ENCODE measurements around the gene PCDH17. TPM values are rescaled to one million over a fixed set of nuclear protein-coding genes. Genes with fewer than 3 reads are reported as not detected.

Gene PCDH17
- total and polyA plus RNA-seq, 9 of the 15 experiments (the other 6 are each of a cell fraction or from before 2014, with no cell fraction given) = not detected

GRCh38 chr13:57739089-57739488 is 107.5 kb downstream of the PCDH17 start (continued):
- TF ChIP-seq PHF8 (IDR thresholded peaks at IDR 0.05; ENCODE audit: borderline replicate concordance, low read length) (no peak), BRF2 (IDR thresholded peaks at IDR 0.05; ENCODE audit: borderline replicate concordance, insufficient read depth, insufficient read length) (no peak), ETV5 (CRISPR knock-in tag; IDR thresholded peaks at IDR 0.05; ENCODE audit: low read depth) (no peak), ZBTB7A (IDR thresholded peaks at IDR 0.05; ENCODE audit: borderline replicate concordance, control insufficient read depth, low read depth, low read length) (no peak), SRSF7 (optimal IDR thresholded peaks at IDR 0.05; ENCODE audit: low read depth, low read length) (no peak)

- intact Hi-C loops (cut with micrococcal nuclease) = no loop called here
- no peaks in the 10 kb centered on the region for H3K9me1 ChIP-seq (ENCODE audit: control insufficient read depth, insufficient read depth, low read length)
- POLR2A ChIA-PET = no interaction called here
- no peaks in the 10 kb centered on the region for H3K9me3 ChIP-seq (replicated peaks; ENCODE audit: control insufficient read depth, insufficient read depth, low read depth, low read length)
- no peaks in the 10 kb centered on the region for H3K79me2 ChIP-seq (ENCODE audit: control insufficient read depth, insufficient read depth, low read length)
- no peaks in the 10 kb centered on the region for H4K20me1 ChIP-seq (replicated peaks; ENCODE audit: control insufficient read depth, insufficient read depth, low read length)
- H3K9ac ChIP-seq (ENCODE audit: insufficient read depth in 1 of 2, low read depth in 2 of 2, low read length in 2 of 2) = no peak overlapping the region
- DNase-seq (ENCODE audit: extremely low read depth in 1 of 4, low spot score in 3 of 4) (no peak), ATAC-seq (no peak), FAIRE-seq (no peak)
- in situ Hi-C loops (cut with MboI) = no loop called here
- BruUV-seq (replicated peaks) = no TSS peak
- WGBS (ENCODE audit: insufficient coverage, low coverage, missing lambda C conversion rate) = 0% methylated on average over 3 of the region's 4 CpGs
- no peaks in the 10 kb centered on the region for H3K36me3 ChIP-seq (ENCODE audit: control insufficient read depth, insufficient read depth, low read length)
- H2AFZ ChIP-seq (ENCODE audit: low read depth, low read length) = no peak overlapping the region
- H3K4me3 ChIP-seq = no peak overlapping the region
- H3K4me2 ChIP-seq (ENCODE audit: insufficient read depth, low read length) = no peak overlapping the region
- CTCF ChIA-PET (ENCODE audit: low intra/inter-chr PET ratio) = no interaction called here
- H3K4me1 ChIP-seq (replicated peaks in 1 of 2; ENCODE audit: control insufficient read depth in 2 of 2, insufficient read depth in 2 of 2, low read length in 2 of 2) = no peaks in the 10 kb centered on the region
- H3K27me3 ChIP-seq (ENCODE audit: control insufficient read depth in 2 of 2, insufficient read depth in 2 of 2, low read length in 2 of 2) = no peaks in the 10 kb centered on the region
- no peak for TF ChIP-seq ZNF197 (CRISPR knock-in tag; IDR thresholded peaks at IDR 0.05; ENCODE audit: low read depth)
- no peak for TF ChIP-seq CEBPG (CRISPR knock-in tag; IDR thresholded peaks at IDR 0.05)
- no peak for TF ChIP-seq CEBPG (tag; conservative IDR thresholded peaks at IDR 0.05 in 1 of 2, IDR thresholded peaks at IDR 0.05 in 1 of 2)
- no peak for TF ChIP-seq ZBTB1 (CRISPR knock-in tag; IDR thresholded peaks at IDR 0.05; ENCODE audit: borderline replicate concordance, low read depth)
- no peak for TF ChIP-seq MLX (CRISPR knock-in tag; conservative IDR thresholded peaks at IDR 0.05)
- TF ChIP-seq ZKSCAN3 (CRISPR knock-in tag; IDR thresholded peaks at IDR 0.05) = no peak
- no peak overlapping the region for H3K27ac ChIP-seq (ENCODE audit: extremely low read depth, low read depth, low read length)
Observed at GRCh38 chr13:57739543-57740190, 108.1 kb downstream of the PCDH17 start.
